Activated B cell treated with CpG ODN at 0.5 μM for 24 hours (primary cell): ENCODE data around the gene PTBP3. TPM values are rescaled to one million over a fixed set of nuclear protein-coding genes. Genes with fewer than 3 reads are reported as not detected.

ENCODE experiments used
- ATAC-seq: fragments of 200-7000 bp; cut with Tn5 transposase; one replicate; pipeline ENCODE4 v1.10.0; 2021; ENCODE audit warnings: low read depth, mild to moderate bottlenecking, moderate library complexity
- CTCF ChIA-PET: fragments of 350-600 bp; sonication (Branson Sonifier 250); formaldehyde crosslinking; loops from one replicate; lab custom pipeline; 2021; ENCODE audit warnings: antibody characterized with exemption; lab: Charles Lee
- POLR2A ChIA-PET: fragments of 350-600 bp; sonication (Branson Sonifier 250); formaldehyde crosslinking; loops from one replicate; lab custom pipeline; 2021; ENCODE audit warnings: antibody characterized with exemption; lab: Charles Lee
- DNase-seq: peaks from one replicate; pipeline ENCODE4 v3.0.0; 2022
- H3K27ac Mint-ChIP-seq: one replicate; pipeline ENCODE4 v1.8.0; 2020; ENCODE audit warnings: mixed read lengths
- H3K27me3 Mint-ChIP-seq: one replicate; pipeline ENCODE4 v1.8.0; 2021; ENCODE audit warnings: mixed read lengths
- H3K36me3 Mint-ChIP-seq: one replicate; pipeline ENCODE4 v1.8.0; 2021; ENCODE audit warnings: low read depth, mixed read lengths
- H3K4me1 Mint-ChIP-seq: one replicate; pipeline ENCODE4 v1.8.0; 2021; ENCODE audit warnings: mixed read lengths
- H3K4me3 Mint-ChIP-seq: one replicate; pipeline ENCODE4 v1.8.0; 2020; ENCODE audit warnings: mild to moderate bottlenecking, mixed read lengths
- H3K9me3 Mint-ChIP-seq: one replicate; pipeline ENCODE4 v1.8.0; 2020; ENCODE audit warnings: mixed read lengths
- CTCF ChIP-seq: fragments of 200-600 bp; IDR thresholded peaks from one replicate; pipeline ENCODE4 v1.8.0; 2022; ENCODE audit warnings: antibody characterized with exemption, mild to moderate bottlenecking
- intact Hi-C: fragments of 100-400 bp; cut with micrococcal nuclease; formaldehyde crosslinking; loops from one replicate; pipeline ENCODE4 v1.15.1; 2024
- total RNA-seq: library from RNA; stranded (reverse); gene quantifications from 2 replicates; pipeline ENCODE4 v1.2.3, GENCODE V29; 2022

The PTBP3 gene
- total RNA-seq, 1 donor from 2014 or later: 106 TPM

- H3K9me3 Mint-ChIP-seq: no peaks in the 10 kb centered on the region
- DNase-seq (no peak), ATAC-seq (no peak)
- intact Hi-C loops: no loop called here
- POLR2A ChIA-PET: interaction anchor here (0.6 kb wide), 1 partner anchor 534 kb away, joined by 3 read pairs; no protein-coding TSS in a partner anchor
- CTCF ChIA-PET: no interaction called here
- H3K4me3 Mint-ChIP-seq: no peak overlapping the region
- peaks cover 54% of the 10 kb centered on the region for H3K4me1 Mint-ChIP-seq
- no peaks in the 10 kb centered on the region for H3K27me3 Mint-ChIP-seq
- peaks cover 27% of the 10 kb centered on the region for H3K36me3 Mint-ChIP-seq
- H3K27ac Mint-ChIP-seq: peak overlapping the region; percentile 44
- TF ChIP-seq CTCF: no peak
These were observed 32.0 kb downstream of the PTBP3 start for GRCh38 chr9:112301420-112301819.

DNA sequence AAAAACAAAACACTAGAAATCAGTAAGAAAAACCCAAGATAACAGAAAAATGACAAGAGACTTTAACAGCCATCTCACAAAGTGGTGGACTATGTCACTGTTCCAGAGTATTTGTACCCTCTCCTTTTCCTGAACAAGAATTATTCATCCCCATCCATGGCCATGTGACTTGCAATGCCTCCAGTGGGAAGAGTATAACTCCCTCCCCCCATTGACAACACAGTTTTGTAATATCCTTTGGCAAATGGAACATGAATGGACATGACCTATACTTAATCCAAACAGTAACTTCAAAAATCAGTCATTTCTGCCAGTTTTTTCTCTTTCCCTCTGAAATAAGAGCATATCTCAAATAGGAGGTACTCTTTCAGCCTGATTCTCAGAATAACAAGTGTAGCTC is 33.9 kb downstream of the PTBP3 start:
- CTCF ChIA-PET: no interaction called here
- DNase-seq: no peak
- POLR2A ChIA-PET: no interaction called here
- H3K27me3 Mint-ChIP-seq: no peaks in the 10 kb centered on the region
- no peak for TF ChIP-seq CTCF
- no peak overlapping the region for H3K4me3 Mint-ChIP-seq
- H3K4me1 Mint-ChIP-seq: peaks cover 44% of the 10 kb centered on the region
- intact Hi-C loops: no loop called here
- no peaks in the 10 kb centered on the region for H3K9me3 Mint-ChIP-seq
- no peak overlapping the region for H3K27ac Mint-ChIP-seq
- peaks cover 36% of the 10 kb centered on the region for H3K36me3 Mint-ChIP-seq
- no peak for ATAC-seq

DNA sequence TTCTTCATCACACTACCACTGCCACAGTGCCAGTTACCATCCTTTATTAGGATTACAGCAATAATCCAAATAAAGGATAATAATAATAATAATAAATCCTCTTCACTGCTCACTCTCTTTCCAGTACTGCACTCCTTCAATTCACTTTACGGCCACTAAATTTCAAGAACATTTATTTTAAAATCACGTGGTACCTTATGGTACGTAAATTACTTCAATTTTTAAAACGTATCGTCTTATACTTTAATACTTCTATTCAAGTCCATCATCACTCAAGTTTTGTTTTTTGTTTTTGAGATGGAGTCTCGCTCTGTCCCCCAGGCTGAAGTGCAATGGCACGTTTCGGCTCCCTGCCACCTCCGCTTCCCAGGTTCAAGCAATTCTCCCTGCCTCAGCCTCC is 36.5 kb downstream of the PTBP3 start:
- Mint-ChIP-seq H3K36me3 (peaks cover 55% of the 10 kb centered on the region), H3K27ac (no peak overlapping the region), H3K4me1 (peaks cover 40% of the 10 kb centered on the region), H3K9me3 (no peaks in the 10 kb centered on the region), H3K4me3 (no peak overlapping the region), H3K27me3 (no peaks in the 10 kb centered on the region)
- TF ChIP-seq CTCF: no peak
- ChIA-PET CTCF (no interaction called here), POLR2A (interaction anchor here (0.6 kb wide), 1 partner anchor 498 kb away, joined by 3 read pairs; no protein-coding TSS in a partner anchor)
- DNase-seq (no peak), ATAC-seq (no peak)
- intact Hi-C loops: loop anchor here (2.0 kb wide), 1 partner anchor 14 kb away; no protein-coding TSS in a partner anchor

DNA sequence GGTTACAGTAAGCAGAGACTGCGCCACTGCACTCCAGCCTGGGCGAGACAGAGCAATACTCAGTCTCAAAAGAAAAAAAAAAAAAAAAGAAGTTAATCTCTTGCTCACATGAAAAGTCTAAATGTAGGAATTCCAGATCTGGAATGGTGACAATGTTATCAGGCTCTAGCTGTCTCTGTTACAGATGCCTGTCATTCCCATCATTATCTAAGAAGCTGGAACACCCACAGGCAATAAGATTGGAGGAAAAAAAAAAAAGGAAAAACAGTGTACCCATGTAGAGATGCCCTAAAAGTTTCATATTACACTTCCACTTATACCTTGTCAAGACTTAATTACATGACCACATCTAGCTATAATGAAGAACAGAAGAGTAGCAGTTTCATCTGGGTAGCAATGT is 38.2 kb downstream of the PTBP3 start:
- peaks cover 3% of the 10 kb centered on the region for H3K9me3 Mint-ChIP-seq
- no peak overlapping the region for H3K27ac Mint-ChIP-seq
- peaks cover 34% of the 10 kb centered on the region for H3K4me1 Mint-ChIP-seq
- no peak overlapping the region for H3K4me3 Mint-ChIP-seq
- no peak for TF ChIP-seq CTCF
- intact Hi-C loops: no loop called here
- POLR2A ChIA-PET: no interaction called here
- ATAC-seq: no peak
- CTCF ChIA-PET: no interaction called here
- H3K27me3 Mint-ChIP-seq: no peaks in the 10 kb centered on the region
- H3K36me3 Mint-ChIP-seq: peaks cover 62% of the 10 kb centered on the region
- no peak for DNase-seq

DNA sequence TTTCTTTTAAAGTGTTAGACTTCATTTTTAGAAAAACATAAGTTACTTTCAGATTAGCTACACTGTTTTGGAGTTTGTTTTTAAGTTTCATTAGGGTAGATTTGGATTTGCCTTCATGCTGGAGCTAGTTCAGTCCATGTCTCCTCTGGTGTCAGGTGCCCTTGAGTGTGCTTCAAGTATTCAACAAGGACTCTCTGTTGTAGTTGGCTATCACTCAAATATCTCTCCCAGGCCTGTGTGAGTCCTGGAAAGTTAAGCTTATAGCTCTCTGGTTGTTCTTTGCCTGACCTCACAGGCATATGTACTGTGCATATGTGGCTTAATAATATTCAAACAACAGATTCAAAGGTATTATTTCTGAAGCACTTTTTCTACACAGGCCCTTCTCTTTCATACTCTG is 45.4 kb downstream of the PTBP3 start:
- Mint-ChIP-seq H3K4me1 (peaks cover 22% of the 10 kb centered on the region), H3K27me3 (no peaks in the 10 kb centered on the region), H3K27ac (no peak overlapping the region), H3K9me3 (peaks cover 27% of the 10 kb centered on the region), H3K4me3 (no peak overlapping the region), H3K36me3 (peaks cover 83% of the 10 kb centered on the region)
- ChIA-PET POLR2A (no interaction called here), CTCF (no interaction called here)
- no peak for DNase-seq
- intact Hi-C loops: loop anchor here (5.0 kb wide), 1 partner anchor 36 kb away; no protein-coding TSS in a partner anchor
- no peak for TF ChIP-seq CTCF
- ATAC-seq: no peak
